Measurements from ENCODE around the gene XIRP1.
"Not testable (repeated sequence)": the region's sequence is repeated elsewhere in the genome, so short reads cannot be mapped to it uniquely, and the experiment has no call there.

XIRP1 gene

GRCh38 chr3:39173318-39174125, 18.9 kb downstream of the XIRP1 start:
- Mint-ChIP-seq H3K9me3 (peaks cover 23% of the 10 kb centered on the region), H3K36me3 (ENCODE audit: low read depth) (peaks cover 5% of the 10 kb centered on the region), H3K4me3 (no peak overlapping the region), H3K27ac (no peak overlapping the region), H3K4me1 (peaks cover 39% of the 10 kb centered on the region), H3K27me3 (ENCODE audit: low read depth, poor library complexity) (no peaks in the 10 kb centered on the region)
- no peak for TF ChIP-seq CTCF (IDR thresholded peaks at IDR 0.05)
- DNase-seq, result no peak

DNA sequence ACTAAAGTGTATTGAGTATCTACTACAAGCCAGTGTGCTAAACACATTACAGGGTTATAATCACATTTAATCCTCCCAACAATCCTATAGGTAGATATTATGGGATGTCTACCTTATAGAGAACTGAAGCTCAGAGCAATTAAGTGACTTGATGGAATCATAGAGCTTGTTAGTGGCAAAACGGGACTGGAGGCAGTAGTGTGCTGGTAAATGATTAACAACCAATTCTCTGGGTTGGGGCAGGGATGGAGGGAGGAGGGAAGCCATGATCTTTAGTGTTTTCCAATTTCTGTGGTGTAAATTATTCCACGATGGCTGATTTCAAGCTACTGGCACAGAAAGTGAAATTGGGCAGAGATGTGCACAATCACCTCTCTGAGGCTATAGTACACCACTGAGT, 20.5 kb downstream of the XIRP1 start:
- peaks cover 5% of the 10 kb centered on the region for H3K36me3 Mint-ChIP-seq (ENCODE audit: low read depth)
- H3K4me3 Mint-ChIP-seq, result no peak overlapping the region
- no peak for DNase-seq
- no peaks in the 10 kb centered on the region for H3K27me3 Mint-ChIP-seq (ENCODE audit: low read depth, poor library complexity)
- no peak overlapping the region for H3K27ac Mint-ChIP-seq
- H3K9me3 Mint-ChIP-seq, result peaks cover 23% of the 10 kb centered on the region
- peaks cover 27% of the 10 kb centered on the region for H3K4me1 Mint-ChIP-seq
- no peak for TF ChIP-seq CTCF (IDR thresholded peaks at IDR 0.05)

DNA sequence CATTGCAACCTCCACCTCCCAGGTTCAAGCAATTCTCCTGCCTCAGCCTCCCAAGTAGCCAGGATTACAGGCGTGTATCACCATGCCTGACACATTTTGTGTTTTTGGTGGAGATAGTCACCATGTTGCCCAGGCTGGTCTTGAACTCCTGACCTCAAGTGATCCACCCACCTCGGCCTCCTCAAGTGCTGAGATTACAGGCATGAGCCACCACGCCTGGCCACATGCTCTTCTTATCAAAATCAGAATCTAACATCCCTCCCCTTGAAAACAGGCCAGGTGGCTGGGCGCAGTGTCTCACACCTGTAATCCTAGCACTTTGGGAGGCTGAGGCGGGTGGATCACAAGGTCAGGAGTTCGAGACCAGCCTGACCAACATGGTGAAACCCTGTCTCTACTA, 21.5 kb downstream of the XIRP1 start:
- not testable (repeated sequence) for DNase-seq; H3K27me3 Mint-ChIP-seq (ENCODE audit: low read depth, poor library complexity); H3K4me3 Mint-ChIP-seq; H3K27ac Mint-ChIP-seq; H3K36me3 Mint-ChIP-seq (ENCODE audit: low read depth)
- peaks cover 23% of the 10 kb centered on the region for H3K9me3 Mint-ChIP-seq
- peaks cover 17% of the 10 kb centered on the region for H3K4me1 Mint-ChIP-seq

- peaks cover 23% of the 10 kb centered on the region for H3K9me3 Mint-ChIP-seq
- TF ChIP-seq CTCF (IDR thresholded peaks at IDR 0.05), result no peak
- no peak for DNase-seq
These were observed 21.9 kb downstream of the XIRP1 start for GRCh38 chr3:39170461-39170860.

DNA sequence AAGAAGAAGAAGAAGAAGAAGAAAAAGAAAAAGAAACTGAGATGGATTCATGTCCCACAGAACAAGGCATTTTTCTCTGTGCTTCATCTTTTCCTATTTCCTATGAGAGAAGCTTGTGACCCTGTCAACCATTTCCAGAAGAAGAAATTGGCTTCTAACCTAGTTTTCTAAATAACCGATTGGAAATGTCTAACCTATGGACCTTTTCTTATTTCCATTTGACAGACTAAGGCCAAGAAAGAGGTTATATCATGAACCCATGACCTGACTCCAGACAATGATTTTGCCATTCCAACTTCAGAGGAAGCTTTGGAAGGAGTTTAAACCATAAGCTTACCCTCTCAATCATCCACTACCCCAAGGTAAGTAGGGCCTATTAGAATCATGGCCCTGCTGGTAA, 22.7 kb downstream of the XIRP1 start:
- DNase-seq, result no peak
- H3K9me3 Mint-ChIP-seq, result peaks cover 20% of the 10 kb centered on the region
- H3K27me3 Mint-ChIP-seq (ENCODE audit: low read depth, poor library complexity), result no peaks in the 10 kb centered on the region
- peaks cover 2% of the 10 kb centered on the region for H3K36me3 Mint-ChIP-seq (ENCODE audit: low read depth)
- TF ChIP-seq CTCF (IDR thresholded peaks at IDR 0.05), result no peak
- H3K27ac Mint-ChIP-seq, result no peak overlapping the region
- peaks cover 9% of the 10 kb centered on the region for H3K4me1 Mint-ChIP-seq
- no peak overlapping the region for H3K4me3 Mint-ChIP-seq

More at GRCh38 chr3:39170461-39170860, 21.9 kb downstream of the XIRP1 start:
- H3K4me1 Mint-ChIP-seq, result peaks cover 13% of the 10 kb centered on the region
- no peaks in the 10 kb centered on the region for H3K27me3 Mint-ChIP-seq (ENCODE audit: low read depth, poor library complexity)
- H3K36me3 Mint-ChIP-seq (ENCODE audit: low read depth), result peaks cover 5% of the 10 kb centered on the region
- no peak overlapping the region for H3K27ac Mint-ChIP-seq
- no peak overlapping the region for H3K4me3 Mint-ChIP-seq

- Mint-ChIP-seq H3K9me3 (peaks cover 20% of the 10 kb centered on the region), H3K36me3 (ENCODE audit: low read depth) (peaks cover 2% of the 10 kb centered on the region), H3K4me3 (no peak overlapping the region), H3K27ac (no peak overlapping the region), H3K4me1 (peaks cover 7% of the 10 kb centered on the region), H3K27me3 (ENCODE audit: low read depth, poor library complexity) (no peaks in the 10 kb centered on the region)
- no peak for TF ChIP-seq CTCF (IDR thresholded peaks at IDR 0.05)
- DNase-seq, result no peak
These were observed 24.1 kb downstream of the XIRP1 start for GRCh38 chr3:39168156-39168780.

Measured in nephron progenitor cell (in vitro differentiated cells).